Measurements from ENCODE around the gene COX10. TPM values are rescaled to one million over a fixed set of nuclear protein-coding genes. Genes with fewer than 3 reads are reported as not detected.

Gene COX10
- total RNA-seq, 1 donor from 2014 or later = 20.8 TPM

DNA sequence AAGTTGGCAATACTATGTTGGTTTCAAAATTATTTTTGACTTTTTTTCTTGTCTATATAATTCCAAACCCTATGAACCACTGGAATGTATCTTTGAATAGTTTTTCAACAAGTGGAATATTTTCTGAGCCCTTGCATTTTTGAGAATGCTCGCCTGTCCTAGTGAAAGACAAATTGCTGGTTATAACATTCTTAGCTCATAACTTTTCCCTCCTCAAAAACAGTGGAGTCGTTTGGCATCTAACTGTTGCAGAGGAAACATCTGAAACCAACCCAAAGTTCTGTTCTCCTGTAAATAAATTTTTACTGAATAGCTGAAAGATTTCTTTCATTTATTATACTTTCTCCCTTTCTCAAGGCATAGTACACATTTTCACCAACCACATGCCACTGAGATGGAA, 11.3 kb upstream of the COX10 start:
- intact Hi-C loops (cut with micrococcal nuclease) = no loop called here
- no peak overlapping the region for H3K4me3 Mint-ChIP-seq
- H3K4me1 Mint-ChIP-seq = no peaks in the 10 kb centered on the region
- POLR2A ChIA-PET = no interaction called here
- CTCF ChIA-PET = no interaction called here
- H3K27ac Mint-ChIP-seq = no peak overlapping the region
- H3K9me3 Mint-ChIP-seq = peaks cover 3% of the 10 kb centered on the region
- H3K27me3 Mint-ChIP-seq = no peaks in the 10 kb centered on the region
- ATAC-seq (ENCODE audit: low read depth) (no peak), DNase-seq (no peak)
- peaks cover 35% of the 10 kb centered on the region for H3K36me3 Mint-ChIP-seq (ENCODE audit: low read depth)
- TF ChIP-seq, protein P1, sequence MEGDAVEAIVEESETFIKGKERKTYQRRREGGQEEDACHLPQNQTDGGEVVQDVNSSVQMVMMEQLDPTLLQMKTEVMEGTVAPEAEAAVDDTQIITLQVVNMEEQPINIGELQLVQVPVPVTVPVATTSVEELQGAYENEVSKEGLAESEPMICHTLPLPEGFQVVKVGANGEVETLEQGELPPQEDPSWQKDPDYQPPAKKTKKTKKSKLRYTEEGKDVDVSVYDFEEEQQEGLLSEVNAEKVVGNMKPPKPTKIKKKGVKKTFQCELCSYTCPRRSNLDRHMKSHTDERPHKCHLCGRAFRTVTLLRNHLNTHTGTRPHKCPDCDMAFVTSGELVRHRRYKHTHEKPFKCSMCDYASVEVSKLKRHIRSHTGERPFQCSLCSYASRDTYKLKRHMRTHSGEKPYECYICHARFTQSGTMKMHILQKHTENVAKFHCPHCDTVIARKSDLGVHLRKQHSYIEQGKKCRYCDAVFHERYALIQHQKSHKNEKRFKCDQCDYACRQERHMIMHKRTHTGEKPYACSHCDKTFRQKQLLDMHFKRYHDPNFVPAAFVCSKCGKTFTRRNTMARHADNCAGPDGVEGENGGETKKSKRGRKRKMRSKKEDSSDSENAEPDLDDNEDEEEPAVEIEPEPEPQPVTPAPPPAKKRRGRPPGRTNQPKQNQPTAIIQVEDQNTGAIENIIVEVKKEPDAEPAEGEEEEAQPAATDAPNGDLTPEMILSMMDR (IDR thresholded peaks at IDR 0.05) = no peak

DNA sequence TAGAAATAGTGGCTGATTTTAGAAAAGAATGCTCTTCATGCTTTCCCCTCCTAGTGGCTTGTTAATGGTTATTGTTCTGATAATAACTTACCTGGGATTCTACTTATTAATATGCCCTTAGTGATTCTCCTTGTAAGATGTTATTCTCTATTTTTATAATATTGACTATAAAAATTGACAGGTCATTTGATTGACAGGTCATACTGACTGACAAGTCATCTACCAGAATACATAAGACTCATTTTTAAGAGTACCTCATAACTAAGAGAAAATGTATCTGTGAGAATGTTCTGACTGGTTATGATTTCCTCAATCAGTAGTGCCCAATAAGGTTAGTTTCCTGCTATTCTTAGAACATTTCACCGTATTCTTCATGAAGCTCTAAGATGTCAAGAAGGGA, 8.6 kb upstream of the COX10 start:
- intact Hi-C loops (cut with micrococcal nuclease) = no loop called here
- no peak overlapping the region for H3K27ac Mint-ChIP-seq
- TF ChIP-seq, protein P1 (IDR thresholded peaks at IDR 0.05) = no peak
- CTCF ChIA-PET = no interaction called here
- no peaks in the 10 kb centered on the region for H3K4me1 Mint-ChIP-seq
- POLR2A ChIA-PET = no interaction called here
- H3K27me3 Mint-ChIP-seq = no peaks in the 10 kb centered on the region
- H3K4me3 Mint-ChIP-seq = no peak overlapping the region
- peaks cover 37% of the 10 kb centered on the region for H3K36me3 Mint-ChIP-seq (ENCODE audit: low read depth)
- H3K9me3 Mint-ChIP-seq = peaks cover 3% of the 10 kb centered on the region
- DNase-seq (no peak), ATAC-seq (ENCODE audit: low read depth) (no peak)

DNA sequence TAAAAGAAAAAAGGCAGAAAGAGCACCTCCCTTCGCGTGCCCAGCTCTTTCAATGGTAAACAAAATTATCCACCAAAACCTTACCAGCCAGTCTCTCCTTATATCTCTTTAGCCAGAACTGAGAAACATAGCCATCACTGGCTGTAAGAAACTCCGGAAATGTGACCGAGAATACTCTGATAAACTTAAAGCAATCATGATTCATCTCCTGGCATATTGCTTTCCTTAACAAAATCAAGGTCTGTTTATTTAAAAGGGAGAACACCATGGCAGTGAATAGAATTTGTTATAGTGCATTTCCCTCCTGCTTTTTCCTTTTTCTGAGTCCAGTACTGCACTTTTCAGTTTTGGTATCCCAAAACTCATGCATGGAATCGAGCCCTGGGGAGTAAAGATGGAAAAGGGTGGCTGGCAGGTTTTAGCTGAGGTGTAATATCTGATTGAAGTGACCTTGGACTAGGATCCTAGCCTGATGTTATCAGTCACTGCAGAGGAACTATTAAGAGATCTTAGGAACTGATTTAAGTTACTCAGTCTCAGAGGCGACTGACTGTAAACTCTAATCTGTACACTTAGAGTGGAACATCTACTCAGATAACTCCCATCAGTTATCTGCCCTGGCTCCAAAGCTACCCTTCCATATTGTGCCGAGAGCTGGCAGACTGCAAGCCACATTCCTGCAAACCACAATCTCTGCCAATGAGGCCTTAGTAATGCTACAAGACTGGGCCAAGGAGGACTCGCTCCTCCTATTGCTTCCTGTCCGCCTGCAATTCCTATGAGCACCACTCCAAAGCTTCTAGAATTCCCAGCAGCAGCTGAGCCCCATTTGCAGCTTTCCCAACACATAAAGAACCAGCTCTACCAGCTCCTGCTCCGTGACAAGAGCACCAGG, 7.4 kb upstream of the COX10 start:
- no peaks in the 10 kb centered on the region for H3K27me3 Mint-ChIP-seq
- H3K4me1 Mint-ChIP-seq = no peaks in the 10 kb centered on the region
- no peak overlapping the region for H3K27ac Mint-ChIP-seq
- ChIA-PET CTCF (no interaction called here), POLR2A (no interaction called here)
- H3K4me3 Mint-ChIP-seq = no peak overlapping the region
- H3K36me3 Mint-ChIP-seq (ENCODE audit: low read depth) = peaks cover 38% of the 10 kb centered on the region
- intact Hi-C loops (cut with micrococcal nuclease) = no loop called here
- TF ChIP-seq, protein P1 (IDR thresholded peaks at IDR 0.05) = no peak
- DNase-seq = no peak
- no peak for ATAC-seq (ENCODE audit: low read depth)
- H3K9me3 Mint-ChIP-seq = peaks cover 3% of the 10 kb centered on the region

DNA sequence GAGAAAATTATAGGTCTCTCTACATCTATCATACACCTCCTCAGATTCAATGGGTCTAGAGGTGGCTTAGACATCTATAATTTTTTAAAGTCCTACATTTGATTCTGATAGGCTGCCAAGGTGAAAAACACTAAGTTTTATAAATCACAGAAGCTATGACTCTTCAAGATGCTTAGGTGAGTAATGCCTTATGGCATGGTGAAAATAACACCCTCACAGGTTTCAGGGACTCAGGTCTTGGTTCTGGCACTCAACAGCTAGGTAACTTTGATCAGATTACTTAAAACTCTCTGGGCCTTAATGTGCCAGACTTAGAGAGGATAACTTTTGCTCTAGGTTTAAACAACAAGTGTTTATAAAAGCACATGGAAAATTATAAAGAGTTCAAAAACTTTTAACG, 2.0 kb upstream of the COX10 start:
- DNase-seq (no peak), ATAC-seq (ENCODE audit: low read depth) (no peak)
- ChIA-PET CTCF (no interaction called here), POLR2A (no interaction called here)
- intact Hi-C loops (cut with micrococcal nuclease) = loop anchor here (5.0 kb wide), 2 partner anchors 285 to 360 kb away; no protein-coding TSS in a partner anchor
- TF ChIP-seq, protein P1 (IDR thresholded peaks at IDR 0.05) = no peak
- H3K9me3 Mint-ChIP-seq = peaks cover 3% of the 10 kb centered on the region
- no peak overlapping the region for H3K27ac Mint-ChIP-seq
- peaks cover 33% of the 10 kb centered on the region for H3K4me1 Mint-ChIP-seq
- H3K36me3 Mint-ChIP-seq (ENCODE audit: low read depth) = peaks cover 25% of the 10 kb centered on the region
- H3K4me3 Mint-ChIP-seq = no peak overlapping the region
- H3K27me3 Mint-ChIP-seq = no peaks in the 10 kb centered on the region

DNA sequence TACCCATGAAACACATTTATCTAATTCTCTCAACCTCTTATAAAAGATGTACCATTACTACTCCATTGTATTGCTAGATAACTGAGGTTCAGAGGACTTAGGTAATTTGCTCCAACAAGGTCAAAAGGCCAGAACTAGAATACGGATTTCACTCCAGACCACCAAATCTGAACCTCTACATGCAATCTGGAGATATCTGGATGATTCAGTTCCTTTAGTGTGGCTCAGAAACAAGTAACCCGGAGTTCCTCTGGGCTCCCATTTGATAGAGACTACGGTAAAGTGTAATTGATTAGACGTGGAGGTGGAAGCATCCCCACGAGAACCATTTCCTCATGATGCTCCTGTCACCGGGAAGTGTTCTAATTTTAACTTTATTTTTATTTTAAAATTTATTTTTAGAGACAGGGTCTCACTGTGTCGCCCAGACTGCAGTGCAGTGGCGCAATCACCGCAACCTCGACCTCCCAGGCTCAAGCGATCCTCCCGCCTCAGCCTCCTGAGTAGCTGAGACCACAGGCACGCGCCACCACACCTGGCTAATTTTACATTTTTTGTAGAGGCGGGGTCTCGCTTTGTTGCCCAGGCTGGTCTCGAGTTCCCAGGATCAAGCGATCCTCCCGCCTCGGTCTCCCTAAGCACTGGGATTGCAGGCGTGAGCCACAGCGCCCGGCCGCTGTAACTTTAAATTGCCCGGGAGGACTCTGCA, 608 bp upstream of the COX10 start:
- ATAC-seq (ENCODE audit: low read depth) (peak; percentile 10), DNase-seq (no peak)
- Mint-ChIP-seq H3K9me3 (peaks cover 3% of the 10 kb centered on the region), H3K36me3 (ENCODE audit: low read depth) (peaks cover 25% of the 10 kb centered on the region), H3K4me3 (peak overlapping the region; percentile 97), H3K27me3 (no peaks in the 10 kb centered on the region), H3K4me1 (peaks cover 33% of the 10 kb centered on the region), H3K27ac (peak overlapping the region; percentile 90)
- CTCF ChIA-PET = no interaction called here
- intact Hi-C loops (cut with micrococcal nuclease) = loop anchor here (1.0 to 5.0 kb wide), 4 partner anchors 137 to 359 kb away; partner anchors contain the start of gene HS3ST3B1
- POLR2A ChIA-PET = interaction anchor here (0.6 to 1.5 kb wide), 3 partner anchors 14 to 462 kb away, joined by 4 to 5 read pairs (median 5); no protein-coding TSS in a partner anchor
- TF ChIP-seq, protein P1 (IDR thresholded peaks at IDR 0.05) = no peak

All from activated B cell treated with CpG ODN at 0.5 μM for 24 hours (primary cell).